ENCODE data around the gene TEX19. TPM values are rescaled to one million over a fixed set of nuclear protein-coding genes. Genes with fewer than 3 reads are reported as not detected.

Gene TEX19
- total RNA-seq, 2 experiments from 2014 or later = 2.0 to 3.4 TPM

- CTCF ChIA-PET (ENCODE audit: unreplicated experiment) = no interaction called here
- H3K9me2 ChIP-seq (ENCODE audit: insufficient read depth, low read length) = no peaks in the 10 kb centered on the region
- H3K4me3 ChIP-seq (ENCODE audit: low read depth, low read length, poor library complexity, severe bottlenecking) = peak within 1 kb of the TSS; percentile 57
- no peaks in the 10 kb centered on the region for H4K20me1 ChIP-seq (ENCODE audit: insufficient read depth, low read length)
- H3K79me2 ChIP-seq (ENCODE audit: insufficient read depth, low read depth, low read length) = no peaks in the 10 kb centered on the region
- no peaks in the 10 kb centered on the region for H3K9me3 ChIP-seq (ENCODE audit: low read length)
- peak within 1 kb of the TSS; percentile 68 for H3K4me2 ChIP-seq (ENCODE audit: low read length)
- peak within 1 kb of the TSS; percentile 76 for H2AFZ ChIP-seq (ENCODE audit: low read length)
- intact Hi-C loops (cut with micrococcal nuclease; ENCODE audit: unreplicated experiment) = no loop called here
- H3K27ac ChIP-seq (ENCODE audit: low read depth, low read length, poor library complexity, severe bottlenecking) = no peak within 1 kb of the TSS
- no peak for DNase-seq (ENCODE audit: low spot score)
- BruUV-seq (replicated peaks) = no TSS peak
- no peaks in the 10 kb centered on the region for H3K36me3 ChIP-seq (ENCODE audit: insufficient read depth, low read length)
- POLR2A ChIA-PET = no interaction called here
- TF ChIP-seq CTCF (conservative IDR thresholded peaks at IDR 0.05; ENCODE audit: low read length) (no peak), EZH2phosphoT487 (IDR thresholded peaks at IDR 0.05; ENCODE audit: borderline replicate concordance, low read depth, low read length) (no peak)
- H3K4me1 ChIP-seq (ENCODE audit: insufficient read depth, low read length, poor library complexity, severe bottlenecking) = peaks cover 26% of the 10 kb centered on the region
Observed at GRCh38 chr17:82333279-82334171, 25.5 kb upstream of the TEX19 start, which contains the start of gene SECTM1. Gene SECTM1 (minus strand): TSS chr17:82333766. CDS start chr17:82327240, 6,526 bp downstream.

DNA sequence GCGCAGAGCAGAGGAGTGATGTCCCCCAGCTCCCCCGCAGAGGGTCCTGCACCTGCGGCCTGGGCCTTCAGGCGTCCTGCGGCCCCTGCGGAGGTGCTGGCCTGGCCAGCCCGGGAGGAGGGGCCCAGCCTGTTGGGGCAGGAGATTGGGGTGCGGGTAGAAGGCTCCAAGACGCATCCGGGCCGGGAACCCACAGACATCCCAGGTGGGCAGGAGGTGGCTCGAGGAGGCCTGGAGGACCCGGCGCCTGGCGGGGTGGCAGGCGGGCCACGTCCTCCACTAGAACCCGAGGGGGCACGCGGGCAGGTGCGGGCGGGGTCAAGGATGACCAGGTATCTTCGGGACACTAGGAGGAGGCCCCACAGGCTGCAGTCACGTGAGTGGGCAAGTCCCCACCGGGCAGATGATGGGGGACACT, 24.8 kb upstream of the TEX19 start:
- TF ChIP-seq CTCF (conservative IDR thresholded peaks at IDR 0.05; ENCODE audit: low read length) (no peak), EZH2phosphoT487 (IDR thresholded peaks at IDR 0.05; ENCODE audit: borderline replicate concordance, low read depth, low read length) (no peak)
- H3K27ac ChIP-seq (ENCODE audit: low read depth, low read length, poor library complexity, severe bottlenecking) = no peak overlapping the region

More for the DNA sequence above, 24.8 kb upstream of the TEX19 start:
- H3K4me2 ChIP-seq (ENCODE audit: low read length) = peak overlapping the region; percentile 68
- ChIA-PET CTCF (ENCODE audit: unreplicated experiment) (interaction anchor here (0.6 kb wide), 1 partner anchor 17 kb away, joined by 6 read pairs; the partner anchor contains the start of gene CD7), POLR2A (interaction anchor here (0.6 kb wide), 1 partner anchor 34 kb away, joined by 5 read pairs; no protein-coding TSS in a partner anchor)
- no peaks in the 10 kb centered on the region for H3K79me2 ChIP-seq (ENCODE audit: insufficient read depth, low read depth, low read length)
- intact Hi-C loops (cut with micrococcal nuclease; ENCODE audit: unreplicated experiment) = no loop called here
- no peak for DNase-seq (ENCODE audit: low spot score)
- H4K20me1 ChIP-seq (ENCODE audit: insufficient read depth, low read length) = no peaks in the 10 kb centered on the region
- no TSS peak for BruUV-seq (replicated peaks)
- peak overlapping the region; percentile 57 for H3K4me3 ChIP-seq (ENCODE audit: low read depth, low read length, poor library complexity, severe bottlenecking)
- no peaks in the 10 kb centered on the region for H3K9me3 ChIP-seq (ENCODE audit: low read length)
- H3K4me1 ChIP-seq (ENCODE audit: insufficient read depth, low read length, poor library complexity, severe bottlenecking) = peaks cover 26% of the 10 kb centered on the region
- peak overlapping the region; percentile 76; the same call in 1 of the 2 replicates for H2AFZ ChIP-seq (ENCODE audit: low read length)
- no peaks in the 10 kb centered on the region for H3K9me2 ChIP-seq (ENCODE audit: insufficient read depth, low read length)
- no peaks in the 10 kb centered on the region for H3K36me3 ChIP-seq (ENCODE audit: insufficient read depth, low read length)

Measured in OCI-LY7 (cell line).